ENCODE data around the gene MTR. TPM values are rescaled to one million over a fixed set of nuclear protein-coding genes. Genes with fewer than 3 reads are reported as not detected.

The MTR gene
- total and polyA plus RNA-seq, 11 donors = 11.8 to 84.2 (median 47.4) TPM

GRCh38 chr1:236795757-236796667 lies 920 bp downstream of the MTR start:
- peak overlapping the region; percentile 67 to 97 (median 92) for H3K27ac ChIP-seq
- DNase-seq (no peak), ATAC-seq (peak; percentile 1 to 33 (median 26))
- H3K4me1 ChIP-seq = peaks cover 0 to 43% (median 25%) of the 10 kb centered on the region in 12 donors
- H3K27me3 ChIP-seq = no peaks in the 10 kb centered on the region
- H3K4me3 ChIP-seq = peak overlapping the region; percentile 71 to 99 (median 84)
- no peaks in the 10 kb centered on the region for H3K9me3 ChIP-seq
- no peak for TF ChIP-seq POLR2A (IDR thresholded peaks at IDR 0.05)
- intact Hi-C loops (cut with DNase I) = loop anchor here in 7 of 10 donors (5.0 to 10.0 kb wide), 4 partner anchors 69 to 511 kb away; partner anchors contain the start of genes HEATR1 (in 6 of the 7) and ERO1B (in 1 of the 7)
- 1% methylated on average over 32 to 41 of the region's 41 CpGs for WGBS, 4 donors
- peaks cover 0 to 9% (median 0%) of the 10 kb centered on the region in 9 donors for H3K36me3 ChIP-seq

- intact Hi-C loops (cut with DNase I) = loop anchor here in 7 of 10 donors (5.0 to 10.0 kb wide), 4 partner anchors 66 to 514 kb away; partner anchors contain the start of genes HEATR1 (in 6 of the 7) and ERO1B (in 1 of the 7)
- no peak for TF ChIP-seq CTCF (IDR thresholded peaks at IDR 0.05)
- TF ChIP-seq POLR2A (IDR thresholded peaks at IDR 0.05) = no peak
- ATAC-seq (no peak), DNase-seq (no peak)
- H3K36me3 ChIP-seq = peaks cover 0 to 18% (median 3%) of the 10 kb centered on the region in 9 donors
- peaks cover 0 to 57% (median 28%) of the 10 kb centered on the region in 12 donors for H3K4me1 ChIP-seq
- peak overlapping the region in 2 of 12 donors; percentile 57 to 93 for H3K27ac ChIP-seq
- WGBS, 4 donors = 92 to 99% (median 96%) methylated on average over 5 of the region's 5 CpGs
- H3K9me3 ChIP-seq = no peaks in the 10 kb centered on the region
- no peak overlapping the region for H3K4me3 ChIP-seq
- H3K27me3 ChIP-seq = no peaks in the 10 kb centered on the region
Measured at GRCh38 chr1:236799001-236799400, 3.9 kb downstream of the MTR start.

GRCh38 chr1:236800002-236800620 lies 5.0 kb downstream of the MTR start:
- DNase-seq (no peak), ATAC-seq (no peak)
- Histone ChIP-seq H3K9me3 (no peaks in the 10 kb centered on the region), H3K4me3 (no peak overlapping the region), H3K27me3 (no peaks in the 10 kb centered on the region), H3K4me1 (peaks cover 0 to 56% (median 27%) of the 10 kb centered on the region in 12 donors), H3K27ac (no peak overlapping the region), H3K36me3 (peaks cover 0 to 28% (median 3%) of the 10 kb centered on the region in 9 donors)
- WGBS, 4 donors = 73 to 88% (median 85%) methylated on average over 5 of the region's 5 CpGs
- intact Hi-C loops (cut with DNase I) = no loop called here
- TF ChIP-seq POLR2A (IDR thresholded peaks at IDR 0.05) = no peak
- no peak for TF ChIP-seq CTCF (IDR thresholded peaks at IDR 0.05)

GRCh38 chr1:236800623-236801022 lies 5.5 kb downstream of the MTR start:
- TF ChIP-seq POLR2A (IDR thresholded peaks at IDR 0.05) (no peak), CTCF (IDR thresholded peaks at IDR 0.05) (no peak)
- DNase-seq (no peak), ATAC-seq (no peak)
- Histone ChIP-seq H3K4me1 (peaks cover 0 to 56% (median 27%) of the 10 kb centered on the region in 12 donors), H3K9me3 (no peaks in the 10 kb centered on the region), H3K27me3 (no peaks in the 10 kb centered on the region), H3K4me3 (no peak overlapping the region), H3K27ac (no peak overlapping the region), H3K36me3 (peaks cover 0 to 33% (median 3%) of the 10 kb centered on the region in 9 donors)
- intact Hi-C loops (cut with DNase I) = no loop called here

Measured in heart left ventricle (tissue), 16 donors.